Uterus (tissue), 2 donors: ENCODE measurements around the gene OR9Q1.

Experiments
- POLR2A ChIP-seq, 2 donors: fragments of 450-650 bp; IDR thresholded peaks; one replicate each; pipeline ENCODE4 v1.6.1; 2016; ENCODE audit warnings: antibody characterized with exemption in 2 of 2, mild to moderate bottlenecking in 1 of 2, moderate library complexity in 1 of 2
- TF ChIP-seq, protein P1 (sequence below), 4 experiments: fragments of 200-600 bp in 2 of 4; fragments of 450-650 bp in 2 of 4; sonication (generic) in 2 of 4; IDR thresholded peaks; one replicate each; pipeline ENCODE4 v1.5.1; 2016 to 2019; ENCODE audit warnings: antibody characterized with exemption in 4 of 4, mild to moderate bottlenecking in 2 of 4, moderate library complexity in 1 of 4

DNA sequence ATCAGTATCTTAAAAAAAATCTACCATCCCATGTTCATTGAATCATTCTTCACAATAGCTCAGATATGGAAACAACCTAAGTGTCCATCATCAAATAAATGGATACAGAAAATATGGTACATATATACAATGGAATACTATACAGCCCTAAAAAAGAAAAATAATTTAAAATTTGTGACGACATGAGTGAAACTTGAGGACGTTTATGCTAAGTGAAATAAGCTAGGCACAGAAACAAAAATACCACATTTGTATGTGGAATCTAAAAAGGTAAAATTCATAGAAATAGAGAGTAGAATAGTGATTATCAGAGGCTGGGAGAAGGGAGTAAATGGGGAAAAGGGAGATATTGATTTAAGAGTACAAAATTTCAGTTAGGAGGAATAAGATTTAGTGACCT, 62.8 kb downstream of the OR9Q1 start:
- TF ChIP-seq, protein P1, sequence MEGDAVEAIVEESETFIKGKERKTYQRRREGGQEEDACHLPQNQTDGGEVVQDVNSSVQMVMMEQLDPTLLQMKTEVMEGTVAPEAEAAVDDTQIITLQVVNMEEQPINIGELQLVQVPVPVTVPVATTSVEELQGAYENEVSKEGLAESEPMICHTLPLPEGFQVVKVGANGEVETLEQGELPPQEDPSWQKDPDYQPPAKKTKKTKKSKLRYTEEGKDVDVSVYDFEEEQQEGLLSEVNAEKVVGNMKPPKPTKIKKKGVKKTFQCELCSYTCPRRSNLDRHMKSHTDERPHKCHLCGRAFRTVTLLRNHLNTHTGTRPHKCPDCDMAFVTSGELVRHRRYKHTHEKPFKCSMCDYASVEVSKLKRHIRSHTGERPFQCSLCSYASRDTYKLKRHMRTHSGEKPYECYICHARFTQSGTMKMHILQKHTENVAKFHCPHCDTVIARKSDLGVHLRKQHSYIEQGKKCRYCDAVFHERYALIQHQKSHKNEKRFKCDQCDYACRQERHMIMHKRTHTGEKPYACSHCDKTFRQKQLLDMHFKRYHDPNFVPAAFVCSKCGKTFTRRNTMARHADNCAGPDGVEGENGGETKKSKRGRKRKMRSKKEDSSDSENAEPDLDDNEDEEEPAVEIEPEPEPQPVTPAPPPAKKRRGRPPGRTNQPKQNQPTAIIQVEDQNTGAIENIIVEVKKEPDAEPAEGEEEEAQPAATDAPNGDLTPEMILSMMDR (IDR thresholded peaks at IDR 0.05) = no peak
- TF ChIP-seq POLR2A (IDR thresholded peaks at IDR 0.05) = no peak
